Cardiac muscle cell (in vitro differentiated cells and primary cell): ENCODE results near the gene PPP3CA. TPM values are rescaled to one million over a fixed set of nuclear protein-coding genes. Genes with fewer than 3 reads are reported as not detected.

Experiments
- DNase-seq, 2 donors: peaks; one replicate each; pipeline versions ENCODE4 v3.0.0 to v3.0.0-alpha.2; 2010 to 2017; ENCODE audit warnings: low read depth in 1 of 2, low spot score in 1 of 2
- H3K27ac ChIP-seq: fragments of 200-600 bp; sonication (generic); 2 replicates; pipeline ENCODE4 v1.5.1; 2016
- H3K27me3 ChIP-seq: fragments of 200-600 bp; sonication (generic); 2 replicates; pipeline ENCODE4 v1.6.0; 2016; ENCODE audit warnings: control low read depth
- H3K36me3 ChIP-seq: fragments of 200-600 bp; sonication (generic); 2 replicates; pipeline ENCODE4 v1.5.1; 2016; ENCODE audit warnings: control low read depth
- H3K4me1 ChIP-seq: fragments of 200-600 bp; sonication (generic); 2 replicates; pipeline ENCODE4 v1.8.1; 2017; ENCODE audit warnings: low read depth, mild to moderate bottlenecking, mixed run types
- H3K4me3 ChIP-seq: fragments of 200-600 bp; sonication (generic); 2 replicates; pipeline ENCODE4 v1.5.1; 2016; ENCODE audit warnings: mild to moderate bottlenecking
- H3K9me3 ChIP-seq: fragments of 200-600 bp; sonication (generic); 2 replicates; pipeline ENCODE4 v1.5.1; 2017; ENCODE audit warnings: low read depth, mild to moderate bottlenecking, control low read depth
- CTCF ChIP-seq: IDR thresholded peaks from 2 replicates; pipeline ENCODE4 v1.5.1; 2012; ENCODE audit warnings: low read depth, mild to moderate bottlenecking, low read length
- polyA plus RNA-seq: library from polyadenylated mRNA; unstranded; fragments of >200 nt; fragmentation: Nextera tagmentation; extraction: Ambion mirVana; gene quantifications from 2 replicates; pipeline ENCODE4 v1.2.1, GENCODE V29; 2016
- total RNA-seq: library from RNA; depleted of rRNA; stranded (reverse); fragments of >200 nt; gene quantifications from 2 replicates; pipeline ENCODE4 v1.2.3, GENCODE V29; 2016

The PPP3CA gene
- total and polyA plus RNA-seq, 2 experiments from 2014 or later = 8.2 to 21.3 TPM

- H3K9me3 ChIP-seq = no peaks in the 10 kb centered on the region
- H3K4me1 ChIP-seq = no peaks in the 10 kb centered on the region
- no peak for DNase-seq
- no peaks in the 10 kb centered on the region for H3K27me3 ChIP-seq
- TF ChIP-seq CTCF = no peak
- H3K27ac ChIP-seq = no peak overlapping the region
- H3K36me3 ChIP-seq = no peaks in the 10 kb centered on the region
- H3K4me3 ChIP-seq = no peak overlapping the region
Observed at GRCh38 chr4:101217353-101218031, 129.8 kb downstream of the PPP3CA start.

GRCh38 chr4:101211146-101211553 lies 136.2 kb downstream of the PPP3CA start:
- no peak for DNase-seq
- H3K9me3 ChIP-seq = no peaks in the 10 kb centered on the region
- TF ChIP-seq CTCF = no peak
- H3K27me3 ChIP-seq = no peaks in the 10 kb centered on the region
- H3K4me1 ChIP-seq = no peaks in the 10 kb centered on the region
- H3K36me3 ChIP-seq = no peaks in the 10 kb centered on the region
- H3K4me3 ChIP-seq = no peak overlapping the region
- no peak overlapping the region for H3K27ac ChIP-seq

GRCh38 chr4:101210331-101210730 lies 137.0 kb downstream of the PPP3CA start:
- no peaks in the 10 kb centered on the region for H3K4me1 ChIP-seq
- H3K27ac ChIP-seq = no peak overlapping the region
- H3K36me3 ChIP-seq = no peaks in the 10 kb centered on the region
- TF ChIP-seq CTCF = no peak
- DNase-seq = no peak
- H3K4me3 ChIP-seq = no peak overlapping the region
- H3K27me3 ChIP-seq = no peaks in the 10 kb centered on the region
- no peaks in the 10 kb centered on the region for H3K9me3 ChIP-seq

GRCh38 chr4:101208171-101208570 lies 139.2 kb downstream of the PPP3CA start:
- Histone ChIP-seq H3K4me3 (no peak overlapping the region), H3K4me1 (no peaks in the 10 kb centered on the region), H3K27ac (no peak overlapping the region), H3K27me3 (no peaks in the 10 kb centered on the region), H3K9me3 (no peaks in the 10 kb centered on the region), H3K36me3 (no peaks in the 10 kb centered on the region)
- no peak for TF ChIP-seq CTCF
- DNase-seq = no peak

- DNase-seq = peak in 1 of 2 donors; percentile 49
Observed at GRCh38 chr4:101205916-101206315, 141.4 kb downstream of the PPP3CA start.

More at GRCh38 chr4:101205916-101206315, 141.4 kb downstream of the PPP3CA start:
- no peak overlapping the region for H3K27ac ChIP-seq
- no peaks in the 10 kb centered on the region for H3K27me3 ChIP-seq
- no peaks in the 10 kb centered on the region for H3K9me3 ChIP-seq
- no peaks in the 10 kb centered on the region for H3K36me3 ChIP-seq
- H3K4me3 ChIP-seq = no peak overlapping the region
- H3K4me1 ChIP-seq = peaks cover 9% of the 10 kb centered on the region
- no peak for TF ChIP-seq CTCF
